ENCODE measurements around the gene ACSF3.

DNA sequence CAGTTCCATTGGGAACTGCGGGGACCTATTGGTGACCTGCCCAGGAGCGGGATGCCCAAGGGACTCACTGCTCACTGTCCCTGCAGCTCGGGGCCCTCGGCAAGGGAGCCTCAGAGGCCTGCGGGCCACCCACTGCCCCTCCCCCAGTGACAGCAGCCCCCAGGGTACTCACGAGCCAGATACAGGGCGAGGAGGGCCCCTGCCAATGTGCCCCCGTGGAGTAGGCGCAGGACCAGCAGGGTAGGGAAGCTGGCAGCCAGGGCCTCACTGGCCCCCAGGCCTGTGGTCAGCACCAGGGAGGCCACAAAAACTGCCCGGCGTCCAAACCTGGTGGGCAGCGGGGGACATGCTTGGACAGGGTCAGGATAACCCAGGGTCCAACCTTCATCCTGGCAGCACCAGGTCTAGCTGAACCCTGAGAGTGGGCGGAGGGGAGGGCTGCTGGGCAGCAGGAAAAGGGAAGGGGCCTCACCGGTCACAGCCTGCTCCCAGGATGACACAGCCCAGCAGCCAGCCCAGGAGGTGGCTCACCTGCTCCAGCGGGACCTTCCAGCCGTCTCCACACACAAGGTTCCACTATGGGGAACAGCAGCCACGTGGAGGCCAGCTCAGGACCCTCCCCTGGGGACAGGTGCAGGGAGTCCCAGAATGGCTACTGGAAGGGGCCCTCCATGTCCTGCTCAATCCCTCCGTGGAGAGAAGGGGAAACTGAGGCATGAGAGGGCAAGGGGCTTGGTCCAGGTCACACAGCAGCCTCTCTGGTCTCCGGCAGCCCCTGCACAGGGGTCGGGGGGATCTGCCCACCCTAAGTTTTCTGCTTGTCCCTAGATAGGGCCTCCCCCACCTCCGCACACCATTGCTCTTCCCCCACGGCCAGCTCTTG lies 105.8 kb downstream of the ACSF3 start:
- TF ChIP-seq, protein P1, sequence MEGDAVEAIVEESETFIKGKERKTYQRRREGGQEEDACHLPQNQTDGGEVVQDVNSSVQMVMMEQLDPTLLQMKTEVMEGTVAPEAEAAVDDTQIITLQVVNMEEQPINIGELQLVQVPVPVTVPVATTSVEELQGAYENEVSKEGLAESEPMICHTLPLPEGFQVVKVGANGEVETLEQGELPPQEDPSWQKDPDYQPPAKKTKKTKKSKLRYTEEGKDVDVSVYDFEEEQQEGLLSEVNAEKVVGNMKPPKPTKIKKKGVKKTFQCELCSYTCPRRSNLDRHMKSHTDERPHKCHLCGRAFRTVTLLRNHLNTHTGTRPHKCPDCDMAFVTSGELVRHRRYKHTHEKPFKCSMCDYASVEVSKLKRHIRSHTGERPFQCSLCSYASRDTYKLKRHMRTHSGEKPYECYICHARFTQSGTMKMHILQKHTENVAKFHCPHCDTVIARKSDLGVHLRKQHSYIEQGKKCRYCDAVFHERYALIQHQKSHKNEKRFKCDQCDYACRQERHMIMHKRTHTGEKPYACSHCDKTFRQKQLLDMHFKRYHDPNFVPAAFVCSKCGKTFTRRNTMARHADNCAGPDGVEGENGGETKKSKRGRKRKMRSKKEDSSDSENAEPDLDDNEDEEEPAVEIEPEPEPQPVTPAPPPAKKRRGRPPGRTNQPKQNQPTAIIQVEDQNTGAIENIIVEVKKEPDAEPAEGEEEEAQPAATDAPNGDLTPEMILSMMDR (IDR thresholded peaks at IDR 0.05; ENCODE audit: low read depth, low read length): no peak
- no peak for TF ChIP-seq POLR2A (IDR thresholded peaks at IDR 0.05; ENCODE audit: extremely low read depth, insufficient read length)
